HL-60 (cell line): ENCODE data around the gene APOC4.

Experiments used
- CTCF ChIP-seq: IDR thresholded peaks from one replicate; pipeline ENCODE4 v1.5.1; 2011; ENCODE audit warnings: low read length, control low read depth, inconsistent platforms; ENCODE audit not compliant: insufficient read depth
- POLR2AphosphoS5 ChIP-seq: IDR thresholded peaks from 2 replicates; pipeline ENCODE4 v1.6.1; 2012; ENCODE audit warnings: low read depth
- REST ChIP-seq: IDR thresholded peaks from 2 replicates; pipeline ENCODE4 v1.6.1; 2012; ENCODE audit warnings: low read depth; ENCODE audit not compliant: insufficient replicate concordance

GRCh38 chr19:44949550-44949949 lies 7.5 kb downstream of the APOC4 start:
- TF ChIP-seq CTCF (no peak), POLR2AphosphoS5 (no peak), REST (no peak)
